Panc1 (cell line): ENCODE results near the gene JMY. TPM values are rescaled to one million over a fixed set of nuclear protein-coding genes. Genes with fewer than 3 reads are reported as not detected.

Source experiments
- ATAC-seq: fragments of 200-7000 bp; cut with Tn5 transposase; 2 replicates; pipeline ENCODE4 v1.9.1; 2020; ENCODE audit warnings: mild to moderate bottlenecking, moderate library complexity
- BruUV-seq: library from RNA; stranded (reverse); fragments of 400-500 nt; replicated peaks from 2 replicates; lab custom pipeline; 2021; lab: Mats Ljungman, UMichigan
- CTCF ChIA-PET: fragments of 300-600 bp; sonication (Branson Sonifier 250); formaldehyde crosslinking; loops from one replicate; lab custom pipeline; 2022; ENCODE audit warnings: antibody characterized with exemption; lab: Charles Lee
- POLR2A ChIA-PET: fragments of 300-600 bp; sonication (Branson Sonifier 250); formaldehyde crosslinking; loops from one replicate; lab custom pipeline; 2022; ENCODE audit warnings: antibody characterized with exemption; lab: Charles Lee
- DNase-seq: peaks from one replicate; pipeline ENCODE4 v3.0.0-alpha.2; 2010; ENCODE audit warnings: low read depth, low spot score
- H3K27ac ChIP-seq: 2 replicates; pipeline ENCODE4 v1.5.1; 2011; ENCODE audit warnings: mild to moderate bottlenecking, low read length, inconsistent platforms
- H3K27me3 ChIP-seq: fragments of 200-500 bp; sonication (Bioruptor generic); 2 replicates; pipeline ENCODE4 v1.6.0; 2014; ENCODE audit warnings: low read length, inconsistent platforms; ENCODE audit not compliant: control insufficient read depth, insufficient read depth
- H3K36me3 ChIP-seq: fragments of 200-500 bp; sonication (Bioruptor generic); 2 replicates; pipeline ENCODE4 v1.5.1; 2014; ENCODE audit warnings: inconsistent platforms, mild to moderate bottlenecking, low read length, moderate library complexity; ENCODE audit not compliant: control insufficient read depth, insufficient read depth
- H3K4me1 ChIP-seq: 2 replicates; pipeline ENCODE4 v1.5.1; 2011; ENCODE audit warnings: inconsistent platforms, mild to moderate bottlenecking, low read length, moderate library complexity; ENCODE audit not compliant: control insufficient read depth, insufficient read depth
- H3K4me3 ChIP-seq, 2 experiments: 2 replicates each; pipeline ENCODE4 v1.5.1; 2011 to 2012; ENCODE audit warnings: low read depth in 2 of 2, low read length in 2 of 2, mild to moderate bottlenecking in 2 of 2, inconsistent platforms in 1 of 2, moderate library complexity in 1 of 2
- H3K9me3 ChIP-seq: fragments of 200-500 bp; sonication (Bioruptor generic); 2 replicates; pipeline ENCODE4 v1.5.1; 2014; ENCODE audit warnings: low read depth, mild to moderate bottlenecking, inconsistent platforms, low read length, moderate library complexity; ENCODE audit not compliant: control insufficient read depth, insufficient read depth
- POLR2AphosphoS5 ChIP-seq: IDR thresholded peaks from 2 replicates; pipeline ENCODE4 v1.6.1; 2012; ENCODE audit warnings: mild to moderate bottlenecking, low read depth, low read length, moderate library complexity
- SIN3A ChIP-seq: IDR thresholded peaks from 2 replicates; pipeline ENCODE4 v1.6.1; 2012; ENCODE audit warnings: low read depth, mild to moderate bottlenecking, low read length, moderate library complexity, borderline replicate concordance; ENCODE audit not compliant: insufficient read depth
- TCF7L2 ChIP-seq: IDR thresholded peaks from 2 replicates; pipeline ENCODE4 v1.6.1; 2011; ENCODE audit warnings: mild to moderate bottlenecking, low read depth, low read length, inconsistent platforms
- in situ Hi-C: cut with HindIII; loops from 2 replicates; pipeline ENCODE4 v1.10.0; 2016; ENCODE audit warnings: low sequenced_read_pairs, low pct_unique_long_range_greater_than_20kb
- intact Hi-C: fragments of 100-400 bp; cut with micrococcal nuclease; formaldehyde crosslinking; loops from one replicate; pipeline ENCODE4 v1.10.0; 2022; ENCODE audit not compliant: unreplicated experiment
- total RNA-seq: library from RNA; stranded (reverse); gene quantifications from one replicate; pipeline ENCODE4 v1.2.1, GENCODE V29; 2021; ENCODE audit not compliant: unreplicated experiment
- TF ChIP-seq, protein P1 (sequence below), 2 experiments: IDR thresholded peaks; 2 replicates each; pipeline ENCODE4 v1.6.1; 2011 to 2012; ENCODE audit warnings: low read depth in 2 of 2, control low read depth in 1 of 2, low read length in 1 of 2, mild to moderate bottlenecking in 1 of 2, moderate library complexity in 1 of 2; ENCODE audit not compliant: insufficient read depth in 1 of 2
- TF ChIP-seq, protein P2 (sequence below): fragments of 450-650 bp; IDR thresholded peaks from 2 replicates; pipeline ENCODE4 v1.5.1; 2017; ENCODE audit warnings: mild to moderate bottlenecking

The JMY gene
- total RNA-seq, 1 experiment from 2014 or later, result 6.1 TPM

DNA sequence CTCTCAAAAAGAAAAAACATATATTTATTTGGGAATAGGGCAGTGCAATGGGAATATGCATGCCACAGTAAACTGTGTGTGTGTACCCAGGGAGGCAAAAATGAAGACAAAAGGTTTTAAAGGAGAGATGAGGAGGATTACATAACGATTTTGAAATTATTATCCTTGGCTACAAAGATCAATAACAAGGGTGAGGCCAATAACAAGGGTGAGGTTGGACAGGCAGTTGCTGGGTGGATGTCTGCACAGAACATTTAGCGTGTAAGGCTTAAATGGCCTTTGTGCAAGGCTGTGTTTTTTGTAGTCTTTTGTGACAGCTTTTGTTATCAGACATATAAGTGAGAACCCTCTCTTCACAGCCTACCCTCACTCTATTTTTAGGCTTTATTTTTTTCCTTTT, 114.0 kb downstream of the JMY start:
- BruUV-seq, result no TSS peak
- Histone ChIP-seq H3K36me3 (no peaks in the 10 kb centered on the region), H3K4me1 (no peaks in the 10 kb centered on the region), H3K4me3 (no peak overlapping the region), H3K27ac (no peak overlapping the region), H3K9me3 (no peaks in the 10 kb centered on the region), H3K27me3 (no peaks in the 10 kb centered on the region)
- ATAC-seq (no peak), DNase-seq (no peak)
- ChIA-PET POLR2A (no interaction called here), CTCF (no interaction called here)
- in situ Hi-C loops, result no loop called here
- no peak for TF ChIP-seq SIN3A
- TF ChIP-seq TCF7L2, result no peak
- TF ChIP-seq, protein P1, sequence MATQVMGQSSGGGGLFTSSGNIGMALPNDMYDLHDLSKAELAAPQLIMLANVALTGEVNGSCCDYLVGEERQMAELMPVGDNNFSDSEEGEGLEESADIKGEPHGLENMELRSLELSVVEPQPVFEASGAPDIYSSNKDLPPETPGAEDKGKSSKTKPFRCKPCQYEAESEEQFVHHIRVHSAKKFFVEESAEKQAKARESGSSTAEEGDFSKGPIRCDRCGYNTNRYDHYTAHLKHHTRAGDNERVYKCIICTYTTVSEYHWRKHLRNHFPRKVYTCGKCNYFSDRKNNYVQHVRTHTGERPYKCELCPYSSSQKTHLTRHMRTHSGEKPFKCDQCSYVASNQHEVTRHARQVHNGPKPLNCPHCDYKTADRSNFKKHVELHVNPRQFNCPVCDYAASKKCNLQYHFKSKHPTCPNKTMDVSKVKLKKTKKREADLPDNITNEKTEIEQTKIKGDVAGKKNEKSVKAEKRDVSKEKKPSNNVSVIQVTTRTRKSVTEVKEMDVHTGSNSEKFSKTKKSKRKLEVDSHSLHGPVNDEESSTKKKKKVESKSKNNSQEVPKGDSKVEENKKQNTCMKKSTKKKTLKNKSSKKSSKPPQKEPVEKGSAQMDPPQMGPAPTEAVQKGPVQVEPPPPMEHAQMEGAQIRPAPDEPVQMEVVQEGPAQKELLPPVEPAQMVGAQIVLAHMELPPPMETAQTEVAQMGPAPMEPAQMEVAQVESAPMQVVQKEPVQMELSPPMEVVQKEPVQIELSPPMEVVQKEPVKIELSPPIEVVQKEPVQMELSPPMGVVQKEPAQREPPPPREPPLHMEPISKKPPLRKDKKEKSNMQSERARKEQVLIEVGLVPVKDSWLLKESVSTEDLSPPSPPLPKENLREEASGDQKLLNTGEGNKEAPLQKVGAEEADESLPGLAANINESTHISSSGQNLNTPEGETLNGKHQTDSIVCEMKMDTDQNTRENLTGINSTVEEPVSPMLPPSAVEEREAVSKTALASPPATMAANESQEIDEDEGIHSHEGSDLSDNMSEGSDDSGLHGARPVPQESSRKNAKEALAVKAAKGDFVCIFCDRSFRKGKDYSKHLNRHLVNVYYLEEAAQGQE (IDR thresholded peaks at IDR 0.05; ENCODE audit: insufficient read depth in 1 of 2, low read depth in 2 of 2, low read length in 1 of 2), result no peak
- intact Hi-C loops, result no loop called here

DNA sequence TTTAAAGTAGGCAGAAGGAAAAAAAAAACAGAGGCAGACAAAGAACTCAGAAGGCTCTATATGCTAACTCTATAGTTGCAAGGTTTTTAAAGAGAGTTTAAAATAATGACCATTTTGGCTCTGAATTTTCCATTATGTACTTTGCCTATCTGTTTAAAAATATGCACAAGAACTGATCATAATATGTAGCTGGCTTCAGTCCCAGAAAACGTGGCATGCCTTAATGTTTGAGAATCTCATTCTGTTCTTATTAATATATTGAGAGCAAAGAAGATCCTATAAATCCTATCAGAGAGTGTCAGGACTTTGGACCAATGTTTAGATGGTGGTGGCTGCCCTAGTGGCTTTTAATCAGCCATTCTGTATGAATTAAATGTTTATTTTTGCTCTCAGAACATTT, 121.5 kb downstream of the JMY start:
- Histone ChIP-seq H3K27ac (no peak overlapping the region), H3K36me3 (no peaks in the 10 kb centered on the region), H3K27me3 (no peaks in the 10 kb centered on the region), H3K4me1 (no peaks in the 10 kb centered on the region), H3K9me3 (no peaks in the 10 kb centered on the region), H3K4me3 (no peak overlapping the region)
- ATAC-seq, result no peak
- DNase-seq, result no peak
- intact Hi-C loops, result no loop called here
- POLR2A ChIA-PET, result no interaction called here
- in situ Hi-C loops, result no loop called here
- BruUV-seq, result no TSS peak
- TF ChIP-seq, protein P1 (IDR thresholded peaks at IDR 0.05; ENCODE audit: insufficient read depth in 1 of 2, low read depth in 2 of 2, low read length in 1 of 2), result no peak
- no peak for TF ChIP-seq SIN3A
- TF ChIP-seq, protein P2, sequence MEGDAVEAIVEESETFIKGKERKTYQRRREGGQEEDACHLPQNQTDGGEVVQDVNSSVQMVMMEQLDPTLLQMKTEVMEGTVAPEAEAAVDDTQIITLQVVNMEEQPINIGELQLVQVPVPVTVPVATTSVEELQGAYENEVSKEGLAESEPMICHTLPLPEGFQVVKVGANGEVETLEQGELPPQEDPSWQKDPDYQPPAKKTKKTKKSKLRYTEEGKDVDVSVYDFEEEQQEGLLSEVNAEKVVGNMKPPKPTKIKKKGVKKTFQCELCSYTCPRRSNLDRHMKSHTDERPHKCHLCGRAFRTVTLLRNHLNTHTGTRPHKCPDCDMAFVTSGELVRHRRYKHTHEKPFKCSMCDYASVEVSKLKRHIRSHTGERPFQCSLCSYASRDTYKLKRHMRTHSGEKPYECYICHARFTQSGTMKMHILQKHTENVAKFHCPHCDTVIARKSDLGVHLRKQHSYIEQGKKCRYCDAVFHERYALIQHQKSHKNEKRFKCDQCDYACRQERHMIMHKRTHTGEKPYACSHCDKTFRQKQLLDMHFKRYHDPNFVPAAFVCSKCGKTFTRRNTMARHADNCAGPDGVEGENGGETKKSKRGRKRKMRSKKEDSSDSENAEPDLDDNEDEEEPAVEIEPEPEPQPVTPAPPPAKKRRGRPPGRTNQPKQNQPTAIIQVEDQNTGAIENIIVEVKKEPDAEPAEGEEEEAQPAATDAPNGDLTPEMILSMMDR, result no peak
- TF ChIP-seq TCF7L2, result no peak
- no peak for TF ChIP-seq POLR2AphosphoS5
- CTCF ChIA-PET, result interaction anchor here (0.6 kb wide), 1 partner anchor 100 kb away, joined by 3 read pairs; no protein-coding TSS in a partner anchor

Other genes with a start within 250 kb of the JMY start
- 0.54 TPM for gene DMGDH, start 166.5 kb upstream of the JMY start, total RNA-seq
- gene BHMT2, start 166.4 kb upstream of the JMY start, total RNA-seq, result not detected
- not detected for gene BHMT, start 124.3 kb upstream of the JMY start, total RNA-seq